ENCODE data around the gene ASPSCR1. TPM values are rescaled to one million over a fixed set of nuclear protein-coding genes. Genes with fewer than 3 reads are reported as not detected.

ASPSCR1 gene
- total and polyA plus RNA-seq, 2 of the 13 experiments (the other 11 are each of a cell fraction or from before 2014, with no cell fraction given) = 274 to 314 TPM

DNA sequence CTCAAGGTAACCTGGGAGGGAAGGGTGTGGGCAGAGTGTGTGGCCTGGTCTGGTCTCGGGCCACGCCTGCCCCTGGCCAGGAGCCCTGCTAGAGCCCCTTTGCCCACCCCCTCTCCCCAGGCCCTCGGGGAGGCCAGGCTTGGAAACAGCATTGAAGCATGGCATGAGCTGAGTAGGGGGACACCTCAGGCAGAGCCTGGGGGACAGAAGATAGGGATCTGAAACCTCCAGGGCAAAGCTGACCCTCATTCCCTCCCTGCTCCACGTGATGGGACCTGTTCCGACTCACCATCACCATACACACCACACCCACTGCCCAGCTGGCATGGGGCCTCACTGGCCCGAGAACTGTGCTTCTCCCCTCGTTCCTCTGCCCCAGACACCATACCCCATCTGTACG, 71.7 kb downstream of the ASPSCR1 start (continued):
- TF ChIP-seq ZNF296 (CRISPR knock-in tag; conservative IDR thresholded peaks at IDR 0.05) (no peak), EHMT2 (IDR thresholded peaks at IDR 0.05; ENCODE audit: borderline replicate concordance, low read depth, low read length) (no peak), MTF1 (CRISPR knock-in tag; IDR thresholded peaks at IDR 0.05) (no peak), ZNF720 (CRISPR knock-in tag; IDR thresholded peaks at IDR 0.05) (no peak)

DNA sequence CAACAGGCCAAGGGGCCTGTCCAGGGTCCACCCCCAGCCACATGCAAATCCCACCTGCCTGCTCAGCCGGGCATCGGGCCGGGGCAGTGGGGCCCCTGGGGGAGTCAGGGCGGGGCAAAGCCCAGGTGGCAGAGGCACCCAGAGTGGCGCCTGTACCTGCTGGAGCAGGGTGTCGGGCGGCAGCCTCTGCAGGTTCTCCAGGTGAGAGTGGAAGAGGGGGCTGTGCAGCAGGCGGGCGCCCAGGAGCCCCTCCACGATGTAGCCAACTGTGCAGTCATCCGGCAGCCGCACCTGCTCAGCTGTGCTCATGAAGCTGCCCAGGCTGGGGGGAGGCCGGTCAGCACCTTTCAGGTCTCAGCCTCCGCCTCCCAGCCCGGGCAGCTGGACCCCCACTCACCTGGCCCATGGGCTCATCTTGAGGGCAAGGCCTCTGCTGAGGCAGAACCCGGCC, 72.1 kb downstream of the ASPSCR1 start:
- no peaks in the 10 kb centered on the region for H3K9me3 ChIP-seq (ENCODE audit: low read length)
- TF ChIP-seq NFE2L1 (CRISPR knock-in tag; IDR thresholded peaks at IDR 0.05; ENCODE audit: borderline replicate concordance) (no peak), ZNF704 (CRISPR knock-in tag; IDR thresholded peaks at IDR 0.05; ENCODE audit: borderline replicate concordance) (0 out of 2 replicates have a peak, but pooled peaks have one; percentile 2), JARID2 (CRISPR knock-in tag; IDR thresholded peaks at IDR 0.05; ENCODE audit: insufficient replicate concordance) (no peak)
- no peaks in the 10 kb centered on the region; the same call in 1 of the 2 replicates for H4K20me1 ChIP-seq (ENCODE audit: insufficient read depth, low read length)
- H3K4me2 ChIP-seq (ENCODE audit: low read depth, low read length) = peak overlapping the region; percentile 100; the same call in 1 of the 2 replicates
- no peak overlapping the region for H2AFZ ChIP-seq (ENCODE audit: low read length)
- intact Hi-C loops (cut with micrococcal nuclease; ENCODE audit: unreplicated experiment) (no loop called here), in situ Hi-C loops (cut with HindIII; ENCODE audit: extremely low pct_ligation_motif_present, low pct_unique_long_range_greater_than_20kb) (no loop called here)
- no peaks in the 10 kb centered on the region; a peak in 2 of 5 replicates for H3K27me3 ChIP-seq (ENCODE audit: control insufficient read depth in 1 of 2, insufficient read depth in 2 of 2, low read length in 2 of 2)
- no peak for DNase-seq (ENCODE audit: low spot score)
- peak overlapping the region; percentile 88; the same call in 1 of the 2 replicates for H3K9ac ChIP-seq (ENCODE audit: insufficient read depth, low read depth, low read length)
- H3K4me1 ChIP-seq (ENCODE audit: insufficient read depth, low read length) = peaks cover 41% of the 10 kb centered on the region
- no peak for FAIRE-seq
- 97% methylated on average over 13 of the region's 16 CpGs for WGBS (ENCODE audit: low lambda C conversion rate)
- H3K27ac ChIP-seq (ENCODE audit: extremely low read length, insufficient read depth, low read length) = no peak overlapping the region
- ChIA-PET POLR2A (interaction anchor here (1.6 to 3.4 kb wide), 2 partner anchors 12 to 16 kb away, joined by 6 to 33 read pairs; partner anchors contain the start of genes DCXR and DUS1L), CTCF (ENCODE audit: low intra/inter-chr PET ratio, low total read pairs) (no interaction called here)
- BruUV-seq (replicated peaks) = no TSS peak
- no peak for ATAC-seq
- H3K36me3 ChIP-seq (replicated peaks in 1 of 2; ENCODE audit: control insufficient read depth in 1 of 2, insufficient read depth in 2 of 2, low read length in 2 of 2) = peaks cover 8 to 35% of the 10 kb centered on the region in 2 experiments; a peak in 4 of 5 replicates
- peak overlapping the region in 1 of 3 experiments; percentile 99; a peak in 1 of 6 replicates for H3K4me3 ChIP-seq (replicated peaks in 1 of 3; ENCODE audit: insufficient read depth in 1 of 3, low read depth in 2 of 3, low read length in 3 of 3)
- H3K79me2 ChIP-seq (ENCODE audit: insufficient read depth, low read length) = peaks cover 37% of the 10 kb centered on the region
